ENCODE results near the gene CEMIP. TPM values are rescaled to one million over a fixed set of nuclear protein-coding genes. Genes with fewer than 3 reads are reported as not detected.

The CEMIP gene
- polyA plus RNA-seq, 1 experiment: 725 TPM

GRCh38 chr15:80916056-80916455 lies 136.9 kb downstream of the CEMIP start:
- TF ChIP-seq, protein P1, sequence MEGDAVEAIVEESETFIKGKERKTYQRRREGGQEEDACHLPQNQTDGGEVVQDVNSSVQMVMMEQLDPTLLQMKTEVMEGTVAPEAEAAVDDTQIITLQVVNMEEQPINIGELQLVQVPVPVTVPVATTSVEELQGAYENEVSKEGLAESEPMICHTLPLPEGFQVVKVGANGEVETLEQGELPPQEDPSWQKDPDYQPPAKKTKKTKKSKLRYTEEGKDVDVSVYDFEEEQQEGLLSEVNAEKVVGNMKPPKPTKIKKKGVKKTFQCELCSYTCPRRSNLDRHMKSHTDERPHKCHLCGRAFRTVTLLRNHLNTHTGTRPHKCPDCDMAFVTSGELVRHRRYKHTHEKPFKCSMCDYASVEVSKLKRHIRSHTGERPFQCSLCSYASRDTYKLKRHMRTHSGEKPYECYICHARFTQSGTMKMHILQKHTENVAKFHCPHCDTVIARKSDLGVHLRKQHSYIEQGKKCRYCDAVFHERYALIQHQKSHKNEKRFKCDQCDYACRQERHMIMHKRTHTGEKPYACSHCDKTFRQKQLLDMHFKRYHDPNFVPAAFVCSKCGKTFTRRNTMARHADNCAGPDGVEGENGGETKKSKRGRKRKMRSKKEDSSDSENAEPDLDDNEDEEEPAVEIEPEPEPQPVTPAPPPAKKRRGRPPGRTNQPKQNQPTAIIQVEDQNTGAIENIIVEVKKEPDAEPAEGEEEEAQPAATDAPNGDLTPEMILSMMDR (IDR thresholded peaks at IDR 0.05; ENCODE audit: insufficient read depth, low read depth, low read length): no peak
- DNase-seq (ENCODE audit: low read depth): no peak

GRCh38 chr15:80918196-80918783 lies 139.1 kb downstream of the CEMIP start:
- POLR2A ChIA-PET: no interaction called here
- no peak for DNase-seq (ENCODE audit: low read depth)
- Histone ChIP-seq H3K36me3 (ENCODE audit: control insufficient read depth, insufficient read depth, low read length) (peaks cover 58% of the 10 kb centered on the region), H3K27me3 (ENCODE audit: control insufficient read depth, insufficient read depth, low read length) (no peaks in the 10 kb centered on the region), H3K4me3 (ENCODE audit: low read depth, low read length) (no peak overlapping the region)
- TF ChIP-seq, protein P1 (IDR thresholded peaks at IDR 0.05; ENCODE audit: insufficient read depth, low read depth, low read length): no peak
- CTCF ChIA-PET: interaction anchor here (0.5 kb wide), 1 partner anchor 23 kb away, joined by 3 read pairs; no protein-coding TSS in a partner anchor

More at GRCh38 chr15:80916056-80916455, 136.9 kb downstream of the CEMIP start:
- ChIA-PET POLR2A (no interaction called here), CTCF (no interaction called here)
- Histone ChIP-seq H3K27me3 (ENCODE audit: control insufficient read depth, insufficient read depth, low read length) (no peaks in the 10 kb centered on the region), H3K36me3 (ENCODE audit: control insufficient read depth, insufficient read depth, low read length) (peaks cover 56% of the 10 kb centered on the region), H3K4me3 (ENCODE audit: low read depth, low read length) (no peak overlapping the region)

GRCh38 chr15:80920271-80920699 lies 141.1 kb downstream of the CEMIP start:
- Histone ChIP-seq H3K36me3 (ENCODE audit: control insufficient read depth, insufficient read depth, low read length) (peaks cover 68% of the 10 kb centered on the region), H3K4me3 (ENCODE audit: low read depth, low read length) (no peak overlapping the region), H3K27me3 (ENCODE audit: control insufficient read depth, insufficient read depth, low read length) (no peaks in the 10 kb centered on the region)
- POLR2A ChIA-PET: no interaction called here
- TF ChIP-seq, protein P1 (IDR thresholded peaks at IDR 0.05; ENCODE audit: insufficient read depth, low read depth, low read length): no peak
- CTCF ChIA-PET: no interaction called here
- no peak for DNase-seq (ENCODE audit: low read depth)

- DNase-seq (ENCODE audit: low read depth): no peak
- H3K4me3 ChIP-seq (ENCODE audit: low read depth, low read length): no peak overlapping the region
- TF ChIP-seq, protein P1 (IDR thresholded peaks at IDR 0.05; ENCODE audit: insufficient read depth, low read depth, low read length): no peak
- H3K36me3 ChIP-seq (ENCODE audit: control insufficient read depth, insufficient read depth, low read length): peaks cover 75% of the 10 kb centered on the region
- no peaks in the 10 kb centered on the region for H3K27me3 ChIP-seq (ENCODE audit: control insufficient read depth, insufficient read depth, low read length)
- ChIA-PET CTCF (interaction anchor here (1.9 kb wide), 1 partner anchor 345 kb away, joined by 6 read pairs; no protein-coding TSS in a partner anchor), POLR2A (no interaction called here)
Measured at GRCh38 chr15:80921736-80922410, 142.7 kb downstream of the CEMIP start.

DNA sequence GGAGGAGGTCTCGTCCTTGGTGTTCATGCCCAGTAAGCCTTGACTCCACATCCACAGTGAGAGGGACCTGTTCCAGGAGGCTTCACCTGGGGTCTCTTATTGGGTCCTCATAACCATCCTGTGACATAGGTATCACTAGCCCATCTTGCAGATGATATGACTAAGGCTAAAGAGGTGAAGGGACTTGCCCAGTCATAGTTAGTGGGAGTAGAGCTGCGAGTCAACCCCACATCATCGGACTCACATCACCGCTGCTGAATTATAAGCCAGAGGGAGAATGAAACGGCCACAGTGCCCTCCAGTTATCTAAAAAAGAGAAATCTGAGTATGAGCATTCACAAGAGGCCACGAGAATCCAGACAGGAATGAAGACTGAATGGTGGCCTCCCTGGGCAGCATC lies 144.5 kb downstream of the CEMIP start:
- Histone ChIP-seq H3K4me3 (ENCODE audit: low read depth, low read length) (no peak overlapping the region), H3K36me3 (ENCODE audit: control insufficient read depth, insufficient read depth, low read length) (peaks cover 86% of the 10 kb centered on the region), H3K27me3 (ENCODE audit: control insufficient read depth, insufficient read depth, low read length) (no peaks in the 10 kb centered on the region)
- POLR2A ChIA-PET: no interaction called here
- TF ChIP-seq, protein P1 (IDR thresholded peaks at IDR 0.05; ENCODE audit: insufficient read depth, low read depth, low read length): no peak
- CTCF ChIA-PET: no interaction called here
- DNase-seq (ENCODE audit: low read depth): no peak

Measured in BJ (cell line).